Measurements from ENCODE around the gene CTNND2.
"Not testable (repeated sequence)": the region's sequence is repeated elsewhere in the genome, so short reads cannot be mapped to it uniquely, and the experiment has no call there.

CTNND2 gene

GRCh38 chr5:11076945-11077613 is 827.2 kb downstream of the CTNND2 start:
- no peak for DNase-seq (ENCODE audit: low spot score)

- DNase-seq (ENCODE audit: low spot score) = peak; percentile 57
Observed at GRCh38 chr5:11075035-11075805, 829.0 kb downstream of the CTNND2 start.

GRCh38 chr5:11072568-11072967 is 831.7 kb downstream of the CTNND2 start:
- DNase-seq (ENCODE audit: low spot score) = peak; percentile 58

- no peak for DNase-seq (ENCODE audit: low spot score)
Observed at GRCh38 chr5:11072076-11072475, 832.2 kb downstream of the CTNND2 start.

GRCh38 chr5:11069041-11069440 is 835.2 kb downstream of the CTNND2 start:
- DNase-seq (ENCODE audit: low spot score) = no peak

- DNase-seq (ENCODE audit: low spot score) = not testable (repeated sequence)
Observed at GRCh38 chr5:11065723-11066122, 838.5 kb downstream of the CTNND2 start.

GRCh38 chr5:11064763-11065450 is 839.3 kb downstream of the CTNND2 start:
- DNase-seq (ENCODE audit: low spot score) = no peak

GRCh38 chr5:11062397-11062796 is 841.8 kb downstream of the CTNND2 start:
- DNase-seq (ENCODE audit: low spot score) = no peak

- no peak for DNase-seq (ENCODE audit: low spot score)
Observed at GRCh38 chr5:11056560-11056959, 847.7 kb downstream of the CTNND2 start.

- DNase-seq (ENCODE audit: low spot score) = peak; percentile 68
Observed at GRCh38 chr5:11054014-11054413, 850.2 kb downstream of the CTNND2 start.

- DNase-seq (ENCODE audit: low spot score) = no peak
Observed at GRCh38 chr5:11052871-11053270, 851.4 kb downstream of the CTNND2 start.

GRCh38 chr5:11050596-11051304 is 853.5 kb downstream of the CTNND2 start:
- peak; percentile 68 for DNase-seq (ENCODE audit: low spot score)

- DNase-seq (ENCODE audit: low spot score) = no peak
Observed at GRCh38 chr5:11048760-11049159, 855.5 kb downstream of the CTNND2 start.

- no peak for DNase-seq (ENCODE audit: low spot score)
Observed at GRCh38 chr5:11047625-11048024, 856.6 kb downstream of the CTNND2 start.

- no peak for DNase-seq (ENCODE audit: low spot score)
Observed at GRCh38 chr5:11047030-11047429, 857.2 kb downstream of the CTNND2 start.

- DNase-seq (ENCODE audit: low spot score) = peak; percentile 66
Observed at GRCh38 chr5:11046160-11046559, 858.1 kb downstream of the CTNND2 start.

GRCh38 chr5:11045411-11045810 is 858.8 kb downstream of the CTNND2 start:
- no peak for DNase-seq (ENCODE audit: low spot score)

- no peak for DNase-seq (ENCODE audit: low spot score)
Observed at GRCh38 chr5:11044581-11044980, 859.7 kb downstream of the CTNND2 start.

- no peak for DNase-seq (ENCODE audit: low spot score)
Observed at GRCh38 chr5:11043881-11044280, 860.4 kb downstream of the CTNND2 start.

- no peak for DNase-seq (ENCODE audit: low spot score)
Observed at GRCh38 chr5:11040345-11040744, 863.9 kb downstream of the CTNND2 start.

- DNase-seq (ENCODE audit: low spot score) = no peak
Observed at GRCh38 chr5:11038772-11039171, 865.5 kb downstream of the CTNND2 start.

- DNase-seq (ENCODE audit: low spot score) = no peak
Observed at GRCh38 chr5:11037941-11038340, 866.3 kb downstream of the CTNND2 start.

All from globus pallidus (tissue), 1 donor.